OCI-LY7 (cell line): ENCODE data around the gene PSMB11. TPM values are rescaled to one million over a fixed set of nuclear protein-coding genes. Genes with fewer than 3 reads are reported as not detected.

Experiments
- BruUV-seq: library from RNA; stranded (reverse); fragments of 400-500 nt; replicated peaks from 2 replicates; lab custom pipeline; 2021; lab: Mats Ljungman, UMichigan
- CTCF ChIA-PET: fragments of 300-600 bp; sonication (Branson Sonifier 250); formaldehyde crosslinking; loops from one replicate; lab custom pipeline; 2022; ENCODE audit warnings: antibody characterized with exemption; ENCODE audit not compliant: unreplicated experiment; lab: Charles Lee
- POLR2A ChIA-PET: fragments of 300-600 bp; sonication (Branson Sonifier 250); formaldehyde crosslinking; loops from one replicate; lab custom pipeline; 2022; ENCODE audit warnings: antibody characterized with exemption; lab: Charles Lee
- DNase-seq: peaks from one replicate; pipeline ENCODE4 v3.0.0-alpha.2; 2015; ENCODE audit warnings: low spot score
- H2AFZ ChIP-seq: fragments of 200-600 bp; sonication (generic), shearing (Covaris generic); 2 replicates; pipeline ENCODE4 v1.6.1; 2014; ENCODE audit warnings: mild to moderate bottlenecking, antibody characterized with exemption, low read length, moderate library complexity
- H3K27ac ChIP-seq: fragments of 200-600 bp; sonication (generic); 2 replicates; pipeline ENCODE4 v1.5.1; 2014; ENCODE audit warnings: mixed run types, low read depth, mild to moderate bottlenecking, moderate library complexity, low read length, inconsistent platforms; ENCODE audit not compliant: poor library complexity, severe bottlenecking
- H3K36me3 ChIP-seq: fragments of 200-600 bp; sonication (generic); 2 replicates; pipeline ENCODE4 v1.6.1; 2014; ENCODE audit warnings: mild to moderate bottlenecking, antibody characterized with exemption, low read length, moderate library complexity, mixed read lengths; ENCODE audit not compliant: insufficient read depth
- H3K4me1 ChIP-seq: fragments of 200-600 bp; sonication (generic); 2 replicates; pipeline ENCODE4 v1.5.1; 2014; ENCODE audit warnings: mild to moderate bottlenecking, low read length; ENCODE audit not compliant: insufficient read depth, poor library complexity, severe bottlenecking
- H3K4me2 ChIP-seq: fragments of 200-600 bp; sonication (generic); 2 replicates; pipeline ENCODE4 v1.6.1; 2014; ENCODE audit warnings: mild to moderate bottlenecking, low read length
- H3K4me3 ChIP-seq: fragments of 200-600 bp; sonication (generic); 2 replicates; pipeline ENCODE4 v1.5.1; 2014; ENCODE audit warnings: mild to moderate bottlenecking, low read depth, low read length; ENCODE audit not compliant: poor library complexity, severe bottlenecking
- H3K79me2 ChIP-seq: fragments of 200-600 bp; sonication (generic); 2 replicates; pipeline ENCODE4 v1.6.1; 2016; ENCODE audit warnings: low read depth, mild to moderate bottlenecking, low read length, moderate library complexity, mixed read lengths; ENCODE audit not compliant: insufficient read depth
- H3K9me2 ChIP-seq: fragments of 200-600 bp; sonication (generic); 2 replicates; pipeline ENCODE4 v1.6.1; 2016; ENCODE audit warnings: mild to moderate bottlenecking, low read length, mixed read lengths; ENCODE audit not compliant: insufficient read depth
- H3K9me3 ChIP-seq: fragments of 200-600 bp; sonication (generic); 2 replicates; pipeline ENCODE4 v1.6.1; 2014; ENCODE audit warnings: mild to moderate bottlenecking, mixed run types, low read length, mixed read lengths
- H4K20me1 ChIP-seq: fragments of 200-600 bp; sonication (generic); 2 replicates; pipeline ENCODE4 v1.6.1; 2014; ENCODE audit warnings: mild to moderate bottlenecking, antibody characterized with exemption, low read length, moderate library complexity, mixed read lengths; ENCODE audit not compliant: insufficient read depth
- CTCF ChIP-seq: fragments of 200-600 bp; sonication (generic); conservative IDR thresholded peaks from 2 replicates; pipeline ENCODE4 v1.5.1; 2014; ENCODE audit warnings: mild to moderate bottlenecking, antibody characterized with exemption, low read length, moderate library complexity, mixed read lengths
- EZH2phosphoT487 ChIP-seq: fragments of 200-600 bp; sonication (generic); IDR thresholded peaks from 2 replicates; pipeline ENCODE4 v1.6.1; 2018; ENCODE audit warnings: low read depth, borderline replicate concordance, mild to moderate bottlenecking, mixed run types, antibody characterized with exemption, low read length, moderate library complexity, mixed read lengths
- intact Hi-C: fragments of 100-400 bp; cut with micrococcal nuclease; formaldehyde crosslinking; loops from one replicate; pipeline ENCODE4 v1.10.0; 2022; ENCODE audit not compliant: unreplicated experiment
- total RNA-seq, 2 experiments: library from RNA; depleted of rRNA in 1 of 2; stranded (reverse); fragments of >200 nt in 1 of 2; shearing (Covaris generic) in 1 of 2; gene quantifications; 2 replicates each; pipeline ENCODE4 v1.2.3, GENCODE V29; 2014 to 2022

PSMB11 gene
- total RNA-seq, 2 experiments from 2014 or later = not detected

- H3K4me3 ChIP-seq = peak within 1 kb of the TSS; percentile 62
- intact Hi-C loops = loop anchor here (10.0 kb wide), 1 partner anchor 482 kb away; no protein-coding TSS in a partner anchor
- BruUV-seq = no TSS peak
- H3K9me3 ChIP-seq = no peaks in the 10 kb centered on the region
- H4K20me1 ChIP-seq = no peaks in the 10 kb centered on the region
- ChIA-PET CTCF (interaction anchor here (0.6 to 2.3 kb wide), 9 partner anchors 12 to 461 kb away, joined by 3 to 18 read pairs (median 4); no protein-coding TSS in a partner anchor), POLR2A (interaction anchor here (0.6 to 1.0 kb wide), 3 partner anchors 51 to 88 kb away, joined by 3 read pairs; no protein-coding TSS in a partner anchor)
- 0 out of 2 replicates have a peak within 1 kb of the TSS, but pooled peaks have one; percentile 36 for H2AFZ ChIP-seq
- peak within 1 kb of the TSS; percentile 85 for H3K4me2 ChIP-seq
- no peaks in the 10 kb centered on the region for H3K9me2 ChIP-seq
- H3K4me1 ChIP-seq = peaks cover 27% of the 10 kb centered on the region
- DNase-seq = peak; percentile 72
- peaks cover 36% of the 10 kb centered on the region for H3K36me3 ChIP-seq
- no peaks in the 10 kb centered on the region for H3K79me2 ChIP-seq
- no peak for TF ChIP-seq EZH2phosphoT487
- no peak for TF ChIP-seq CTCF
- H3K27ac ChIP-seq = no peak within 1 kb of the TSS
These were observed 15.1 kb downstream of the PSMB11 start, which contains the start of gene CDH24 for GRCh38 chr14:23056956-23057756. Gene CDH24, minus strand, starts transcription at chr14:23057520. Its CDS starts 1,787 bp downstream, at chr14:23055733.

- Histone ChIP-seq H3K27ac (no peak overlapping the region), H3K79me2 (no peaks in the 10 kb centered on the region), H4K20me1 (no peaks in the 10 kb centered on the region)
These were observed 16.0 kb downstream of the PSMB11 start for GRCh38 chr14:23057757-23058653.

More at GRCh38 chr14:23057757-23058653, 16.0 kb downstream of the PSMB11 start:
- Histone ChIP-seq H3K4me2 (peak overlapping the region; percentile 85), H3K9me2 (no peaks in the 10 kb centered on the region), H3K36me3 (peaks cover 44% of the 10 kb centered on the region), H2AFZ (no peak overlapping the region), H3K9me3 (no peaks in the 10 kb centered on the region), H3K4me3 (peak overlapping the region; percentile 62), H3K4me1 (peaks cover 27% of the 10 kb centered on the region)
- ChIA-PET POLR2A (interaction anchor here (0.6 to 1.0 kb wide), 5 partner anchors 13 to 487 kb away, joined by 3 to 4 read pairs (median 3); no protein-coding TSS in a partner anchor), CTCF (interaction anchor here (0.6 to 2.3 kb wide), 10 partner anchors 11 to 462 kb away, joined by 3 to 18 read pairs (median 4); no protein-coding TSS in a partner anchor)
- BruUV-seq = no TSS peak
- intact Hi-C loops = loop anchor here (1.0 to 10.0 kb wide), 3 partner anchors 72 to 483 kb away; no protein-coding TSS in a partner anchor
- DNase-seq = peak; percentile 86
- peak; percentile 95 for TF ChIP-seq CTCF
- no peak for TF ChIP-seq EZH2phosphoT487
